ENCODE measurements around the gene TXNDC15.

Gene TXNDC15

DNA sequence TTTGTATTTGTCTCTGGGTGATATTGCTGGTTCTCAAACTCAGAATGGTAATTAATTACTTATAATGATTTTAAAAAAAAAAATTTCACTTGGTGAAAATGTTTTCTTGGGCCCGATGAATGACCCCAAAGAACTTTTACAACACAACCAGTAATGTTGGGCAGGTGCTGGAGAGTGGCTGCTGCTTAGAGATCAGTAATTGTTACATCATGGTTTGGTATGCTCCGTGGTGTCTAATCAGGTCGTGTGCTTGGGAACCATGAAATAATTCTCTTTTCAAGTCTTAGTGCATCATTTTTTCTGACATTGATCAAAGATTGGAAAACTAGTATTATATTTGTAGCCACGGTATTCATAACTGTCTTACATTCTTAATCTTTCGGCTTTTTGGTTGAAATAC, 60.0 kb downstream of the TXNDC15 start:
- Mint-ChIP-seq H3K4me3 (no peak overlapping the region), H3K4me1 (peaks cover 8% of the 10 kb centered on the region), H3K9me3 (no peaks in the 10 kb centered on the region), H3K27me3 (no peaks in the 10 kb centered on the region), H3K36me3 (peaks cover 28% of the 10 kb centered on the region), H3K27ac (no peak overlapping the region)
- ATAC-seq: no peak

- Mint-ChIP-seq H3K4me1 (peaks cover 8% of the 10 kb centered on the region), H3K27me3 (no peaks in the 10 kb centered on the region), H3K9me3 (no peaks in the 10 kb centered on the region), H3K27ac (no peak overlapping the region), H3K4me3 (no peak overlapping the region), H3K36me3 (peaks cover 22% of the 10 kb centered on the region)
- ATAC-seq: no peak
Measured at GRCh38 chr5:134935711-134936602, 61.8 kb downstream of the TXNDC15 start.

DNA sequence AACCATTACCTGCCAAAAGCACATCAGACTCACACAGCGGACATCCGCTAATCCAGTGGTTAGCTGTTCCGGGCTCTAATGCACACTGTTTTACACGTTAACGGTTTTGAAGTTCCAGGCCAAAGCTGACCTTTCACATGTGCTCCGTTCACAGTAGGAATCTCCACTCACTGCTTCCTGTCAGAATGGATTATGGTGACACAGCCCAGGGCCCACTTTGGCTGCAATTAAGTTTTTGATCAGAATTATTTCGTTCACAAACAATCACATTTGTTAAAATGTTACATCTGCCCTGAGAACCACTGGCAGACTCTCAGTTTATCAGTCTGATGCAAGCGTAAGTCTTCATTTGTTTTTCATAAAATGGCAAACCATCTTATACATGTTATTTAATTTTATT, 63.4 kb downstream of the TXNDC15 start:
- no peak for ATAC-seq
- no peak overlapping the region for H3K4me3 Mint-ChIP-seq
- peaks cover 27% of the 10 kb centered on the region for H3K36me3 Mint-ChIP-seq
- H3K9me3 Mint-ChIP-seq: no peaks in the 10 kb centered on the region
- H3K4me1 Mint-ChIP-seq: peaks cover 8% of the 10 kb centered on the region
- no peaks in the 10 kb centered on the region for H3K27me3 Mint-ChIP-seq
- no peak overlapping the region for H3K27ac Mint-ChIP-seq

DNA sequence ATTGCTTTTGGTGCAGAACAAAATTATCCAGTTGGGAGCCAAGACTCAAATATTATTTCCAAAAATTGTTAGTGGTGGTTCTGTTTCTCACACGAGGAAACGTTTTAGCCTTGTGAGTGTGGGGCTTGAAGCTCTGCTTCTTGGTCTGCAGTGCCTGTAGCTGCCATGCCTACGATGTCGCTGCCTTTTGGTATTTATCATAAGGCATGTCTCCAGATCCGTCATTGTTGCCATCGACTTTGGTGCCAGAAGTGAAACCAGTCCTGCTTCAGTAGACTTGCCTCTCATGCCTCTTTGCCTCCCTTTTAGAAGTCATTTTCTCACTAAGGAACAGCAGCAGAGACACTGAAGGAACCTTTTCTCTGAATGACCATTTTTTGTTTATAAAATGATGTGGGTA, 63.9 kb downstream of the TXNDC15 start:
- H3K4me3 Mint-ChIP-seq: no peak overlapping the region
- H3K9me3 Mint-ChIP-seq: no peaks in the 10 kb centered on the region
- no peak for ATAC-seq
- peaks cover 27% of the 10 kb centered on the region for H3K36me3 Mint-ChIP-seq
- no peaks in the 10 kb centered on the region for H3K27me3 Mint-ChIP-seq
- no peak overlapping the region for H3K27ac Mint-ChIP-seq
- H3K4me1 Mint-ChIP-seq: peaks cover 8% of the 10 kb centered on the region

GRCh38 chr5:134939500-134939899, 65.3 kb downstream of the TXNDC15 start:
- Mint-ChIP-seq H3K4me1 (peaks cover 8% of the 10 kb centered on the region), H3K27me3 (no peaks in the 10 kb centered on the region), H3K4me3 (no peak overlapping the region), H3K36me3 (peaks cover 27% of the 10 kb centered on the region), H3K27ac (no peak overlapping the region), H3K9me3 (no peaks in the 10 kb centered on the region)
- no peak for ATAC-seq

DNA sequence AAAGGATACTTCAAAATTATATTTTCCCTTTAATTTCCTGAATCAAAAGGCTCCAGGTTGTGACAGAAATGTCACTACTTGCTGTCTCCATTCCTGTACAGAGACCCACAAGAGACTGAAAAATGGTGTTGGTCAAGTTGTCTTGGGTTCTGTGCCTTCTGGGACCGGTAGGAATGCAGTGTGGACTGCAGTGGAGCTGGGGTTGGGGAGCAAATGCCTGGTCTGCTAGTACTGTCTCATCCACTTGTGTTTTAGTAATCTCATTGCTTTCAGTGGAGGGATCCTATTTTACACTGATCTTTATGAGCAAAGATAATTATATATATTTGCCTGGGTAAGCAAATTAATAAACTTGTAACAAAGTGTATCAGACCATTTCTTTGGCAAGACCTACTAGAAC, 69.4 kb downstream of the TXNDC15 start:
- no peaks in the 10 kb centered on the region for H3K9me3 Mint-ChIP-seq
- H3K36me3 Mint-ChIP-seq: peaks cover 6% of the 10 kb centered on the region
- H3K4me1 Mint-ChIP-seq: no peaks in the 10 kb centered on the region
- no peak for ATAC-seq
- H3K27ac Mint-ChIP-seq: no peak overlapping the region
- H3K4me3 Mint-ChIP-seq: no peak overlapping the region
- H3K27me3 Mint-ChIP-seq: no peaks in the 10 kb centered on the region

DNA sequence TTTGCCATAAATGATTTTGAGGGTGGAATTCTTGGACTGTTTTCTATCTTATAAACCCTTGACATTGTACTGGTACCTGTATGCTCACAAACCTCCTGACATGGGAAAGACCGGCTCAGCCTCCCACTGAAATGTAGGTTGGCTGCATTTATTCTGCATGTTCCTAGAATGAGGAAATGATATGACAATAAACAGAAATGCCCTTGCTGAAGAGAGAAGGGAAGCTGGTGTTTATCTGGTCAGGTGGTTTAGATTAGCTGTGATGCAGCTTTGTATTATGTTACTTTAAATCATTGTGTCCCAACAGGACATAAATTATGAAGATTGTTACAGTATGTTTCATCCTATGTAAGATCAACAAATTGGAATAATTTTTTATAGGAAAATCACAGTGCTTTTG, 70.5 kb downstream of the TXNDC15 start:
- H3K27me3 Mint-ChIP-seq: no peaks in the 10 kb centered on the region
- H3K36me3 Mint-ChIP-seq: peaks cover 6% of the 10 kb centered on the region
- ATAC-seq: no peak
- H3K4me3 Mint-ChIP-seq: no peak overlapping the region
- no peak overlapping the region for H3K27ac Mint-ChIP-seq
- no peaks in the 10 kb centered on the region for H3K9me3 Mint-ChIP-seq
- no peaks in the 10 kb centered on the region for H3K4me1 Mint-ChIP-seq

GRCh38 chr5:134945041-134945440, 70.9 kb downstream of the TXNDC15 start:
- Mint-ChIP-seq H3K4me3 (no peak overlapping the region), H3K27me3 (no peaks in the 10 kb centered on the region), H3K36me3 (peaks cover 6% of the 10 kb centered on the region), H3K9me3 (no peaks in the 10 kb centered on the region), H3K27ac (no peak overlapping the region), H3K4me1 (no peaks in the 10 kb centered on the region)
- ATAC-seq: no peak

DNA sequence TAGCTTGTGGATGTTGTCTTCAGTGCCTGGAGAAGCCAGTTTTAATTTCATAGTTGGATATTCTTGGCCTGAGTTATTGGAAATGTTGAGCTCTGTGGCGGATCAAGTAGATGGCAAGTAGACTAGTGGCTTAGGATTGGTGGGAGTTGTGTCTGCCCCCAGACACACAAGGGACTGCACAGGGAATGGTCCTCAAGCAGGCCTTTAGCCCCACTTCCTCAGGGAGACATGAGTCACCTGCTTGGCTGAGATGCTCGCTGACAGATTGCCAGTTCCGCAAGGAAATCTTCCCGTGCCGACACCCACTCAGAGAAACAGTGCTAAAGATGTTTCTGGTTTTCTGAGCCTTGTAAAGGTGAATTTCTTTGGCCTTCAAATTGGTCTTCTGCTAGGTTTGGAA, 74.7 kb downstream of the TXNDC15 start:
- H3K4me1 Mint-ChIP-seq: no peaks in the 10 kb centered on the region
- no peak overlapping the region for H3K4me3 Mint-ChIP-seq
- H3K27me3 Mint-ChIP-seq: no peaks in the 10 kb centered on the region
- no peak overlapping the region for H3K27ac Mint-ChIP-seq
- H3K9me3 Mint-ChIP-seq: peaks cover 2% of the 10 kb centered on the region
- H3K36me3 Mint-ChIP-seq: no peaks in the 10 kb centered on the region
- no peak for ATAC-seq

DNA sequence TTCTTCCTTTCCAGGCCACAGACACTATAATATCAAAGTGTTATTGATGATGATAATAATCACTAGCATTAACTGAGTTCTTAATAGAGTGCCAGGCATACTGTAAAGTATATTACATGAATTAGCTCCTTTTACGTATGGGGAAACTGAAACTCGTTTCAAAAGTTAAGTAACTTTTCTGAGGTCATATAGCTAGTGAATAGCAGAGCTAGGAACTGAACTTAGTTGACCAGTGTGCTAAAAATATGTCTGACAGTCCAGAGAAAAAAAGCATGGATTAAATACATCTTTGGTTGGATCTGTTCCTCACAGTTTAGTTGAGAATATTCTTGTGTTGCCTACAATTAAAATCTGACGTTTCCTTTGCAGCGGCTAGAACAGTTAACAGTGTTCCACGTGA, 75.1 kb downstream of the TXNDC15 start:
- Mint-ChIP-seq H3K27ac (no peak overlapping the region), H3K4me3 (no peak overlapping the region), H3K4me1 (no peaks in the 10 kb centered on the region), H3K27me3 (no peaks in the 10 kb centered on the region), H3K36me3 (peaks cover 4% of the 10 kb centered on the region), H3K9me3 (peaks cover 4% of the 10 kb centered on the region)
- no peak for ATAC-seq

All from stimulated activated memory B cell treated with anti-CD40 and anti-IgM and Interleukin-4, amounts not matched to agents 10 μg/mL and 1 μg/mL and 100 μg/mL, for 72 hours (primary cell).